ENCODE data around the gene AKNAD1.

AKNAD1 gene

DNA sequence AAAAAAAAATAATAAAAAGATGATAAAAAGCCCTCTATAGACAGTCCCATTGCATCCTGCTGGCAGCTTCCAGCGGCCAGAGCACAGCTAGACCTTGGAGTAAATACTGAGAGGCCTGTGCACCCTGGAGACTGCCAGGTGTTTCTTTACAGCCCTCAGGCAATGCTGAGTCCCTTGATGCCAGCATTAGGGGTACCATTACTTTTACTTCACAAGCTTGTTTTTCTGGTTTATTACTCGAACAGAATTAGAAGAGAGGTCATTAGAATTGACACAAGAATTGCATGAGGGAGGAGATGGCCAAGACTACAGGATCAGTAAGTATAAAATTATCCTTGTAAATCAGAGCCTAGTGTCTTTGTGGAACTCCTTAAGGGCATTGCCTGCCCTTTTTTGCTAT lies 43.6 kb downstream of the AKNAD1 start:
- DNase-seq (no peak), ATAC-seq (ENCODE audit: insufficient read depth, low read depth) (no peak)
- H3K4me3 ChIP-seq (ENCODE audit: low read depth in 1 of 2, low read length in 2 of 2) = no peak overlapping the region
- H3K27me3 ChIP-seq (ENCODE audit: insufficient read depth, low read length, poor library complexity) = no peaks in the 10 kb centered on the region
- H3K9me3 ChIP-seq (ENCODE audit: insufficient read depth, low read length, severe bottlenecking) = no peaks in the 10 kb centered on the region
- TF ChIP-seq CTCF (IDR thresholded peaks at IDR 0.05; ENCODE audit: borderline replicate concordance, extremely low read depth, low read length, poor library complexity, severe bottlenecking) (no peak), EZH2 (IDR thresholded peaks at IDR 0.05; ENCODE audit: borderline replicate concordance, low read depth, low read length, severe bottlenecking) (no peak)
- no peaks in the 10 kb centered on the region for H4K20me1 ChIP-seq (ENCODE audit: insufficient read depth, low read length)
- H2AFZ ChIP-seq (ENCODE audit: low read depth, low read length) = no peak overlapping the region
- no peak overlapping the region for H3K4me2 ChIP-seq (ENCODE audit: insufficient read depth, low read length)
- H3K27ac ChIP-seq (ENCODE audit: low read length) = no peak overlapping the region
- H3K36me3 ChIP-seq (ENCODE audit: insufficient read depth, low read length) = peaks cover 19% of the 10 kb centered on the region
- H3K79me2 ChIP-seq (ENCODE audit: insufficient read depth, low read length) = no peaks in the 10 kb centered on the region
- no peaks in the 10 kb centered on the region for H3K4me1 ChIP-seq (ENCODE audit: insufficient read depth, low read length)
- H3K9ac ChIP-seq (ENCODE audit: low read depth, low read length) = no peak overlapping the region

- no peak overlapping the region for H3K9ac ChIP-seq (ENCODE audit: low read depth, low read length)
- H3K36me3 ChIP-seq (ENCODE audit: insufficient read depth, low read length) = peaks cover 33% of the 10 kb centered on the region
- no peak for TF ChIP-seq CTCF (IDR thresholded peaks at IDR 0.05; ENCODE audit: borderline replicate concordance, extremely low read depth, low read length, poor library complexity, severe bottlenecking)
- TF ChIP-seq EZH2 (IDR thresholded peaks at IDR 0.05; ENCODE audit: borderline replicate concordance, low read depth, low read length, severe bottlenecking) = no peak
- H3K4me1 ChIP-seq (ENCODE audit: insufficient read depth, low read length) = no peaks in the 10 kb centered on the region
- H4K20me1 ChIP-seq (ENCODE audit: insufficient read depth, low read length) = no peaks in the 10 kb centered on the region
- H3K9me3 ChIP-seq (ENCODE audit: insufficient read depth, low read length, severe bottlenecking) = no peaks in the 10 kb centered on the region
- no peak overlapping the region for H3K4me2 ChIP-seq (ENCODE audit: insufficient read depth, low read length)
- DNase-seq = no peak
- H2AFZ ChIP-seq (ENCODE audit: low read depth, low read length) = no peak overlapping the region
- ATAC-seq (ENCODE audit: insufficient read depth, low read depth) = no peak
- H3K4me3 ChIP-seq (ENCODE audit: low read depth in 1 of 2, low read length in 2 of 2) = no peak overlapping the region
- H3K27ac ChIP-seq (ENCODE audit: low read length) = no peak overlapping the region
- H3K79me2 ChIP-seq (ENCODE audit: insufficient read depth, low read length) = no peaks in the 10 kb centered on the region
- no peaks in the 10 kb centered on the region for H3K27me3 ChIP-seq (ENCODE audit: insufficient read depth, low read length, poor library complexity)
Measured at GRCh38 chr1:108811611-108812010, 45.3 kb downstream of the AKNAD1 start.

DNA sequence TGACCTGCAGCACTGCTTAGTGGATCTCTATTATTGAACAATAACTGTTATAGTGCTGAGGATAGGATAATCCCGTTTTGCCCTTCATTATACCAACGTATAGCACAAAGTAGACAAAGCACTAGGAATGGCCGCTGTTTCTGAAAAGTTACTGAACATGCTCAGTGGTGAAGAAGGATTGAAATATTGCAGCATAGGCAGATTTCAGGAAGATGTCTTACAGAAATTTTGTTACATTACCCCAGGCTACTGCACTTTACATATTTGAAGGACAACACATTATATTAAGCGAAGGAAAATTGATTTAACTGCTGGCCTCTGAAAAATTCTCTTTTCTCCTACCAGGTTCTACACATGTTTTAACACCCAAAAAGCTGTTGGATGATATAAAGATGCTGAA lies 48.5 kb downstream of the AKNAD1 start:
- Histone ChIP-seq H3K79me2 (ENCODE audit: insufficient read depth, low read length) (no peaks in the 10 kb centered on the region), H4K20me1 (ENCODE audit: insufficient read depth, low read length) (no peaks in the 10 kb centered on the region), H2AFZ (ENCODE audit: low read depth, low read length) (no peak overlapping the region), H3K4me2 (ENCODE audit: insufficient read depth, low read length) (no peak overlapping the region), H3K27ac (ENCODE audit: low read length) (no peak overlapping the region), H3K4me1 (ENCODE audit: insufficient read depth, low read length) (no peaks in the 10 kb centered on the region), H3K4me3 (ENCODE audit: low read depth in 1 of 2, low read length in 2 of 2) (no peak overlapping the region), H3K36me3 (ENCODE audit: insufficient read depth, low read length) (peaks cover 57% of the 10 kb centered on the region), H3K9me3 (ENCODE audit: insufficient read depth, low read length, severe bottlenecking) (no peaks in the 10 kb centered on the region), H3K9ac (ENCODE audit: low read depth, low read length) (no peak overlapping the region), H3K27me3 (ENCODE audit: insufficient read depth, low read length, poor library complexity) (no peaks in the 10 kb centered on the region)
- TF ChIP-seq EZH2 (IDR thresholded peaks at IDR 0.05; ENCODE audit: borderline replicate concordance, low read depth, low read length, severe bottlenecking) (no peak), CTCF (IDR thresholded peaks at IDR 0.05; ENCODE audit: borderline replicate concordance, extremely low read depth, low read length, poor library complexity, severe bottlenecking) (no peak)
- DNase-seq (no peak), ATAC-seq (ENCODE audit: insufficient read depth, low read depth) (no peak)

DNA sequence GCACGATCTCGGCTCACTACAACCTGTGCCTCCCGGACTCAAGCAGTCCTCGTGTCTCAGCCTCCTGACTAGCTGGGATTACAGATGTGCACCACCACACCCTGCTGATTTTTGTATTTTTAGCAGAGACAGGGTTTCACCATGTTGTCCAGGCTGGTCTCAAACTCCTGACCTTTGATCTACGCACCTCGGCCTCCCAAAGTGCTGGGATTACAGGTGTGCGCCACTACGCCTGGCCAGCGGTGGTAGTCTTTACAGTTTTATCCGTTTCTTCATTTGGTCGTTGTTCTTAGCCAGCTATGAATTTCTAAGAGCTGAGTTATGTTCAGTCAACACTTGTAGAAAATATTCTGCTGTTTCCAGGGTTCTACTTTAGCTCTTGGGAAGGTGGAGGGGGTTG lies 53.3 kb downstream of the AKNAD1 start:
- ATAC-seq (ENCODE audit: insufficient read depth, low read depth) = no peak
- H4K20me1 ChIP-seq (ENCODE audit: insufficient read depth, low read length) = no peaks in the 10 kb centered on the region
- no peak overlapping the region for H3K27ac ChIP-seq (ENCODE audit: low read length)
- H3K27me3 ChIP-seq (ENCODE audit: insufficient read depth, low read length, poor library complexity) = no peaks in the 10 kb centered on the region
- H3K4me1 ChIP-seq (ENCODE audit: insufficient read depth, low read length) = no peaks in the 10 kb centered on the region
- no peak overlapping the region for H3K4me3 ChIP-seq (ENCODE audit: low read depth in 1 of 2, low read length in 2 of 2)
- no peaks in the 10 kb centered on the region for H3K79me2 ChIP-seq (ENCODE audit: insufficient read depth, low read length)
- no peak overlapping the region for H2AFZ ChIP-seq (ENCODE audit: low read depth, low read length)
- DNase-seq = no peak
- no peak overlapping the region for H3K4me2 ChIP-seq (ENCODE audit: insufficient read depth, low read length)
- no peaks in the 10 kb centered on the region for H3K9me3 ChIP-seq (ENCODE audit: insufficient read depth, low read length, severe bottlenecking)
- H3K36me3 ChIP-seq (ENCODE audit: insufficient read depth, low read length) = peaks cover 65% of the 10 kb centered on the region
- H3K9ac ChIP-seq (ENCODE audit: low read depth, low read length) = no peak overlapping the region
- TF ChIP-seq EZH2 (IDR thresholded peaks at IDR 0.05; ENCODE audit: borderline replicate concordance, low read depth, low read length, severe bottlenecking) (no peak), CTCF (IDR thresholded peaks at IDR 0.05; ENCODE audit: borderline replicate concordance, extremely low read depth, low read length, poor library complexity, severe bottlenecking) (no peak)
